ENCODE measurements around the gene ARHGAP42.

DNA sequence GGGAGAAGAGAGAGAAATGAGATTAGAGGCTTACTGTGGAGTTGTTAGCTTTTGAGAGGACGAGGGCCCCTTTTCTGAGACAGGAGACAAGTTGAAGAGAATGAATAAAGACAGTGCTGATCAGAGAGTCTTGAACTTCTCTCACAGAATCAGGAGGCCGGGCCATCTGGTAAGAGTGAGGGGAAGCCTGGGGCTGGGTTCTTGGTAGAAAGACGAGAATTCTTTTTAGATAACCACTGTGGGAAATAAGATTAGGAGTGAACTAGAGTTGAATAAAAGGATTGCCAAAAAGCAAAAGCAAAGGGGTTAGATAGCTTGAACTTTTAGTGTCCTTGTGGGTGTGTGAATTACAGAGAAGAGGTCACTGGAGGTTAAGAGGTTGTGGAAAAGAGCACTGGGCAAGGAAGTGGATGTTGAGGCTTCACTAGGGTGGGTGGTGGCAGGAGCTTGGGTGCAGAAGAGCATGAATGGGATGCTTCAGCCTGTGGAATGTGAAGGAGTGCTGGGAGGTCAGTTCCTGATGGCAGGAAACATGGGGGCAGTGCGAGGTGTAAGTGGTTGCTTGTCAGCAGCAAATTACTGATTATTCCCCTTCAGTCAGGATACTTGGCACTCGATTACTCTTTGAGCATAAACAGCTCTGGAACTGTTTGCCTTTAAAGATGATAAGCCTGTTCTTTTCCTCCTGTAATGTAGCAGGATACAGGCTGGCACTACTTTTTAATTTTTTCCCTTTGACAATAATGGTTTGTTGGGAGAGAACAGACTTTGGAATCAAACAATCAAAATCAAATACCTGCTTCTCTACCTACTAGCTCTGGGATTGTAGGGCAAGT, 98.3 kb downstream of the ARHGAP42 start:
- no peak for TF ChIP-seq NR2C1 (IDR thresholded peaks at IDR 0.05)
- TF ChIP-seq, protein P1, sequence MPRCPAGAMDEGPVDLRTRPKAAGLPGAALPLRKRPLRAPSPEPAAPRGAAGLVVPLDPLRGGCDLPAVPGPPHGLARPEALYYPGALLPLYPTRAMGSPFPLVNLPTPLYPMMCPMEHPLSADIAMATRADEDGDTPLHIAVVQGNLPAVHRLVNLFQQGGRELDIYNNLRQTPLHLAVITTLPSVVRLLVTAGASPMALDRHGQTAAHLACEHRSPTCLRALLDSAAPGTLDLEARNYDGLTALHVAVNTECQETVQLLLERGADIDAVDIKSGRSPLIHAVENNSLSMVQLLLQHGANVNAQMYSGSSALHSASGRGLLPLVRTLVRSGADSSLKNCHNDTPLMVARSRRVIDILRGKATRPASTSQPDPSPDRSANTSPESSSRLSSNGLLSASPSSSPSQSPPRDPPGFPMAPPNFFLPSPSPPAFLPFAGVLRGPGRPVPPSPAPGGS (IDR thresholded peaks at IDR 0.05; ENCODE audit: borderline replicate concordance, insufficient read depth, low read depth, low read length, poor library complexity, severe bottlenecking): no peak
- TF ChIP-seq, protein P2, sequence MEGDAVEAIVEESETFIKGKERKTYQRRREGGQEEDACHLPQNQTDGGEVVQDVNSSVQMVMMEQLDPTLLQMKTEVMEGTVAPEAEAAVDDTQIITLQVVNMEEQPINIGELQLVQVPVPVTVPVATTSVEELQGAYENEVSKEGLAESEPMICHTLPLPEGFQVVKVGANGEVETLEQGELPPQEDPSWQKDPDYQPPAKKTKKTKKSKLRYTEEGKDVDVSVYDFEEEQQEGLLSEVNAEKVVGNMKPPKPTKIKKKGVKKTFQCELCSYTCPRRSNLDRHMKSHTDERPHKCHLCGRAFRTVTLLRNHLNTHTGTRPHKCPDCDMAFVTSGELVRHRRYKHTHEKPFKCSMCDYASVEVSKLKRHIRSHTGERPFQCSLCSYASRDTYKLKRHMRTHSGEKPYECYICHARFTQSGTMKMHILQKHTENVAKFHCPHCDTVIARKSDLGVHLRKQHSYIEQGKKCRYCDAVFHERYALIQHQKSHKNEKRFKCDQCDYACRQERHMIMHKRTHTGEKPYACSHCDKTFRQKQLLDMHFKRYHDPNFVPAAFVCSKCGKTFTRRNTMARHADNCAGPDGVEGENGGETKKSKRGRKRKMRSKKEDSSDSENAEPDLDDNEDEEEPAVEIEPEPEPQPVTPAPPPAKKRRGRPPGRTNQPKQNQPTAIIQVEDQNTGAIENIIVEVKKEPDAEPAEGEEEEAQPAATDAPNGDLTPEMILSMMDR (IDR thresholded peaks at IDR 0.05 in 2 of 3, conservative IDR thresholded peaks at IDR 0.05 in 1 of 3; ENCODE audit: control insufficient read depth in 2 of 3, extremely low read depth in 1 of 3, insufficient read depth in 1 of 3, low read depth in 3 of 3, low read length in 3 of 3): no peak
- TF ChIP-seq PKNOX1 (IDR thresholded peaks at IDR 0.05): no peak
- TF ChIP-seq, protein P3, sequence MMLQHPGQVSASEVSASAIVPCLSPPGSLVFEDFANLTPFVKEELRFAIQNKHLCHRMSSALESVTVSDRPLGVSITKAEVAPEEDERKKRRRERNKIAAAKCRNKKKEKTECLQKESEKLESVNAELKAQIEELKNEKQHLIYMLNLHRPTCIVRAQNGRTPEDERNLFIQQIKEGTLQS (IDR thresholded peaks at IDR 0.05; ENCODE audit: borderline replicate concordance, extremely low read depth, low read depth, low read length): no peak
- TF ChIP-seq POLR2A (IDR thresholded peaks at IDR 0.05; ENCODE audit: low read depth, low read length): no peak

Data from GM12878 (cell line).